Prostate gland (tissue), 2 donors: Measurements from ENCODE around the gene CELF1. TPM values are rescaled to one million over a fixed set of nuclear protein-coding genes. Genes with fewer than 3 reads are reported as not detected.

ENCODE experiments used
- DNase-seq: peaks from one replicate; pipeline ENCODE4 v3.0.0-alpha.2; 2019; ENCODE audit warnings: low spot score
- H3K27ac ChIP-seq, 2 donors: fragments of 200-600 bp; sonication (generic); 2 replicates each; pipeline ENCODE4 v1.5.1; 2017 to 2019
- H3K27me3 ChIP-seq: fragments of 200-600 bp; sonication (generic); replicated peaks from 2 replicates; pipeline ENCODE4 v1.5.1; 2019; ENCODE audit not compliant: insufficient read depth
- H3K36me3 ChIP-seq, 2 donors: fragments of 200-600 bp; sonication (generic); 1 replicate in 1 of 2; 2 replicates in 1 of 2; pipeline versions ENCODE4 v1.5.1 to v1.8.1; 2017 to 2019
- H3K4me1 ChIP-seq: fragments of 200-600 bp; sonication (generic); replicated peaks from 2 replicates; pipeline ENCODE4 v1.5.1; 2019
- H3K4me3 ChIP-seq, 2 donors: fragments of 200-600 bp; sonication (generic); 2 replicates each; pipeline ENCODE4 v1.5.1; 2017 to 2019
- H3K9me3 ChIP-seq: fragments of 200-600 bp; sonication (generic); 2 replicates; pipeline ENCODE4 v1.5.1; 2017
- POLR2A ChIP-seq: fragments of 450-650 bp; IDR thresholded peaks from one replicate; pipeline ENCODE4 v1.6.1; 2016; ENCODE audit warnings: antibody characterized with exemption, mild to moderate bottlenecking
- POLR2AphosphoS5 ChIP-seq: sonication (generic); formaldehyde crosslinking; IDR thresholded peaks from one replicate; pipeline ENCODE4 v1.6.1; 2017; ENCODE audit warnings: antibody characterized with exemption
- WGBS: methylation state at CpG from one replicate; pipeline ENCODE4 v1.1.5; 2018; 5-methylcytosine and 5-hydroxymethylcytosine counted together
- intact Hi-C: fragments of 100-400 bp; cut with DNase I; formaldehyde crosslinking; loops from one replicate; pipeline ENCODE4 v1.14.2; 2022
- total RNA-seq, 2 donors: library from RNA; depleted of rRNA; stranded (reverse); fragments of >200 nt; gene quantifications; one replicate each; pipeline ENCODE4 v1.1.0, GENCODE V29; 2016
- TF ChIP-seq, protein P1 (sequence below), 4 experiments: fragments of 200-600 bp in 2 of 4; fragments of 450-650 bp in 2 of 4; sonication (generic) in 2 of 4; IDR thresholded peaks; 1 replicate in 3 of 4; 2 replicates in 1 of 4; pipeline ENCODE4 v1.5.1; 2016 to 2019; ENCODE audit warnings: antibody characterized with exemption in 4 of 4, mild to moderate bottlenecking in 2 of 4, moderate library complexity in 2 of 4

Gene CELF1
- total RNA-seq, 2 donors from 2014 or later: 68.9 to 134 TPM

DNA sequence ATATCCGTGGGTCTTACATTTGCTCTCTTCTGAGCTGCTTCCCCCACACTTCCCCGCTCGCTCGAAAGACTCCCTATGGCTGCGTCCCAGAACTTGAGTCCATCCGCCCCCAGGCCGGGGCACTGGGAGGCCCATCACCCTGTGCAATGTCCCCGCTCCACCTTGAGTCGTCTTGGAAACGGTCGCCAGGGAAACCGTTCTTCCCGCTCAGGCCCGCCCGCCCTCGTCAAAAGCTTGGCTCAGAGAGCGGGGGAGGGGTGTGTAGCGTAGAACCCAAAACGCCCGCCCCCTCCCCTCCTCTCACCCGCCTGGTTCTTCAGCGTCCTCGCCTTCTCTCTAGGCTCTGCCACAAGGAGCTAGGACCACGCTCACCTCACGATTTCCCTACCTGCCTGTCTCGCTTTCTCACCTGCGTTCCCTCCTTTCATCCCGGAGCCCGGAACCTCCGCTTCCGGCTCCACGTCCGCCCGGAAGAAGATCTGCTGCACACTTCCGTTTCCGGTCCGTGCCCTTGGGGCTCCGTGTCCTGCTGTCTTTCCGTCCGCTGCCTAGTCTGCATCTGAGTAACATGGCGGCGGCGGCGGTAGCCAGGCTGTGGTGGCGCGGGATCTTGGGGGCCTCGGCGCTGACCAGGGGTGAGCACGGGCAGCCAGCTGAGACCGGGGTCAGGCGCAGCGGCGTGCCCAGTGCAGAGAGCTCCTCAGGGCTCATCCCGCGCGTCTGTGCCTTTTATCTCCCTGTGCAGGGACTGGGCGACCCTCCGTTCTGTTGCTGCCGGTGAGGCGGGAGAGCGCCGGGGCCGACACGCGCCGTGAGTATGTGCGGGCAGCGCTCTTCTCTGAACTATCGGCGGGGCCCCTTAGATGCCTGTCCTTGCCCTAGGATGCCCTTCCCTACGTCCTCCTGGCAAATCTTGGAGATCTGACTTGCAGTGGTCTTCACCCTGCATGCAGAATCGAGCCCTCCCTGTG is 25.9 kb upstream of the CELF1 start, which contains the start of the genes KBTBD4 and NDUFS3:
KBTBD4 (minus strand) TSS at position 447 of the 971 bp plus-strand sequence; CDS start at position 428, 19 bp downstream.
NDUFS3 (plus strand) TSS at position 551 of the 971 bp plus-strand sequence; CDS start at position 569, 18 bp downstream.
- peaks cover 5 to 19% of the 10 kb centered on the region in 2 donors for H3K36me3 ChIP-seq
- peak; percentile 90 for DNase-seq
- under 1% methylated on average over 58 of the region's 72 CpGs for WGBS
- peak within 1 kb of the TSS; percentile 96 for H3K4me3 ChIP-seq
- TF ChIP-seq POLR2AphosphoS5 (peak; percentile 96), POLR2A (peak; percentile 40)
- TF ChIP-seq, protein P1, sequence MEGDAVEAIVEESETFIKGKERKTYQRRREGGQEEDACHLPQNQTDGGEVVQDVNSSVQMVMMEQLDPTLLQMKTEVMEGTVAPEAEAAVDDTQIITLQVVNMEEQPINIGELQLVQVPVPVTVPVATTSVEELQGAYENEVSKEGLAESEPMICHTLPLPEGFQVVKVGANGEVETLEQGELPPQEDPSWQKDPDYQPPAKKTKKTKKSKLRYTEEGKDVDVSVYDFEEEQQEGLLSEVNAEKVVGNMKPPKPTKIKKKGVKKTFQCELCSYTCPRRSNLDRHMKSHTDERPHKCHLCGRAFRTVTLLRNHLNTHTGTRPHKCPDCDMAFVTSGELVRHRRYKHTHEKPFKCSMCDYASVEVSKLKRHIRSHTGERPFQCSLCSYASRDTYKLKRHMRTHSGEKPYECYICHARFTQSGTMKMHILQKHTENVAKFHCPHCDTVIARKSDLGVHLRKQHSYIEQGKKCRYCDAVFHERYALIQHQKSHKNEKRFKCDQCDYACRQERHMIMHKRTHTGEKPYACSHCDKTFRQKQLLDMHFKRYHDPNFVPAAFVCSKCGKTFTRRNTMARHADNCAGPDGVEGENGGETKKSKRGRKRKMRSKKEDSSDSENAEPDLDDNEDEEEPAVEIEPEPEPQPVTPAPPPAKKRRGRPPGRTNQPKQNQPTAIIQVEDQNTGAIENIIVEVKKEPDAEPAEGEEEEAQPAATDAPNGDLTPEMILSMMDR (IDR thresholded peaks at IDR 0.05): no peak
- no peaks in the 10 kb centered on the region for H3K27me3 ChIP-seq
- H3K27ac ChIP-seq: peak within 1 kb of the TSS; percentile 94 to 96
- intact Hi-C loops: no loop called here
- peaks cover 18% of the 10 kb centered on the region for H3K4me1 ChIP-seq
- H3K9me3 ChIP-seq: no peaks in the 10 kb centered on the region

DNA sequence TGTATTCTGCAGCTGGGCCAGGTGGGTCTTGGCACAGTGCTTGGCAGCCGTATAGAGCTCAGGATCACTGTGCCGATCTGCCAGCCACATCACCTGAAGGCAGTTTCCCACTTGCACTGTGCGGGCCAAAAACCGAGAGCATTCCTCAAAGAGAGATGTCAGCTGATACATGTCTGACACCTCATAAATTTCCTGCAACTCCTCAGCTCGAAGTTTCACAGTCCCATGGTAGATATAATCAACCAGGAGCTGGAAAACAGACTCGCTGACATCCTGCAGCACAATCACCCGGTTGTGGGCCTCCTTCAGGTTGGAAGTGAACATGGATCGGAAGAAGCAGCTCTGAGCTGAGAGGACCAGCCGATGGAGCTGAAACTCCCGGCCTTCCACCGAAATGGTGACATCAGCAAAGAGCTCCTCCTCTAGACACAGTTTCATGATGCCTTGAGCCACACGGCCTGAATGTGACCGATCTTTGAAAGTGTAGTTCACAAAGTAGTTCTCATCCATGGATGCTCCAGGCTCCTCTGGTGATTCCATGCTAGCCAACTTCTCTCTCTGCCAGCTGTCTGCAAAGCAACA is 24.6 kb upstream of the CELF1 start:
- H3K36me3 ChIP-seq: peaks cover 0 to 9% of the 10 kb centered on the region in 2 donors
- intact Hi-C loops: no loop called here

DNA sequence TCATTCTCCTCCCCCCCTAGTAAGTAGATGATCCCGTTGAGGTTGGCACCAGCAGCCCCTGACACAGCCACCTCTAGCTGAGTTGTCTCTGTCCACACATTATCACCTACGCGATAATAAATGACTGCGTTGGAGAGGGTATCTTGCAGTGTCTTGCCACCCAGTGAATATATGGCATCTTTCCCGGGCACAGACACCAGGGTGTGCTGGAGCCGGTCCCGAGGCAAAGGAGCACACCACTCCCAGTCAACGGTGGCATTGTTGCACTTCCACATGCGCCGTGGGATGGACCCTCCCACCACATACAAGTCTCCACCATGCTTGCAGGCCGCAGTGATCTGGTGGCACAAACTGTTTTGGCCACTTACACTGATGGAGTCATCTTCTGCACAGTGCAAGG is 20.4 kb upstream of the CELF1 start:
- WGBS: 49% methylated on average over 11 of the region's 11 CpGs
- Histone ChIP-seq H3K4me1 (peaks cover 19% of the 10 kb centered on the region), H3K4me3 (no peak overlapping the region), H3K36me3 (no peaks in the 10 kb centered on the region), H3K9me3 (no peaks in the 10 kb centered on the region), H3K27me3 (no peaks in the 10 kb centered on the region), H3K27ac (no peak overlapping the region)
- DNase-seq: no peak
- intact Hi-C loops: no loop called here
- TF ChIP-seq POLR2AphosphoS5: no peak
- TF ChIP-seq, protein P1 (IDR thresholded peaks at IDR 0.05): no peak
- no peak for TF ChIP-seq POLR2A

More for the DNA sequence above, 24.6 kb upstream of the CELF1 start:
- Histone ChIP-seq H3K27me3 (no peaks in the 10 kb centered on the region), H3K4me1 (peaks cover 25% of the 10 kb centered on the region), H3K4me3 (peak overlapping the region in 1 of 2 donors; percentile 96), H3K27ac (no peak overlapping the region), H3K9me3 (no peaks in the 10 kb centered on the region)
- DNase-seq: no peak
- WGBS: 22% methylated on average over 13 of the region's 13 CpGs
- no peak for TF ChIP-seq POLR2AphosphoS5
- TF ChIP-seq POLR2A: no peak
- TF ChIP-seq, protein P1 (IDR thresholded peaks at IDR 0.05): no peak

- Histone ChIP-seq H3K27me3 (no peaks in the 10 kb centered on the region), H3K4me1 (peaks cover 14% of the 10 kb centered on the region), H3K27ac (no peak overlapping the region), H3K9me3 (no peaks in the 10 kb centered on the region), H3K4me3 (no peak overlapping the region), H3K36me3 (no peaks in the 10 kb centered on the region)
- DNase-seq: no peak
- TF ChIP-seq, protein P1 (IDR thresholded peaks at IDR 0.05): no peak
- TF ChIP-seq POLR2AphosphoS5 (no peak), POLR2A (no peak)
- intact Hi-C loops: no loop called here
- WGBS: 20% methylated on average over 8 of the region's 8 CpGs
These were observed 19.9 kb upstream of the CELF1 start for GRCh38 chr11:47572715-47573255.
